Activated gamma-delta T cell treated with Interleukin-2 at 50 U/mL for 16 hours (primary cell): ENCODE results near the gene LRPPRC.
"Not testable (repeated sequence)": the region's sequence is repeated elsewhere in the genome, so short reads cannot be mapped to it uniquely, and the experiment has no call there.

Experiments
- DNase-seq: peaks from one replicate; pipeline ENCODE4 v3.0.0-alpha.2; 2020

The LRPPRC gene

DNA sequence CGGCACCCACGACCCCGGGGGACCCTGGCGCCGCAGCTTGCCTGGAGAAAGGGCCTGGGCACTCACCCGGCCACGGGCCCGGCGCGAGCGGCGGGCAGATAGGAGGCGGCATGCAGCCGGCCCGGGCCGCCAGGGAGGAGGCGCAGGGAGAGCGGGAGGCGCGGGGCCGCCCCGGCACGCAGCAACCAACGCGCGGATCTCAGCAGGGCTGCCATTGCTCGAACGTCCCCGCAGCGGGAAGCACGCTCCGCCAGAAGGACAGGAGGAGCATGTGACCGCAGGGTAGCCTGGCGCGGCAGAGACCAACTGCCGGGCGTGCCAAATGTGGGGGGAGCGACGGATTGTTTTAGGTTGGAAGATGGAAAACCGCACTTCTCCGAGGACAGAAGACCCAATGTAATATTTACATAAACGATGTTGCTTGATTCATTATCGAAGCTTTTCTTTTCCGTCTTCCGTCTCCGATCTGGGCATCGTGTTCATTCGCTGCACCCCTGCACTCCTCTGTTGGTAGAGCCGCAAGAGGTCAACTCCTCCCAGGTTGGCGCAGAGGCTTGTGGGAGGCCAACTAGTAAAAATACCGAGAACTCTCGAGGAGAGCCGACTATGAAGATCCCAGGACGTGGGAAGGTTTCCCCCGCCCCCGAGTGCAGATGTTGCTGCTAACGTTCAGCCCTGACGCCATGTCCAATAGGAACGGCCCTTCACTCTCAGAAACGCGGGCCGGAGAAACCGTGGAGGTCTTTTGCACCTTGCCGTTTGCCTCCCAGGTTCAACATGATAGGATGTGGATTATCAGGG, at the start of gene LRPPRC:
TSS of gene LRPPRC (minus strand) at position 257 of the 801 bp plus-strand sequence. CDS start at position 215, 42 bp downstream.
- DNase-seq, result peak; percentile 88

DNA sequence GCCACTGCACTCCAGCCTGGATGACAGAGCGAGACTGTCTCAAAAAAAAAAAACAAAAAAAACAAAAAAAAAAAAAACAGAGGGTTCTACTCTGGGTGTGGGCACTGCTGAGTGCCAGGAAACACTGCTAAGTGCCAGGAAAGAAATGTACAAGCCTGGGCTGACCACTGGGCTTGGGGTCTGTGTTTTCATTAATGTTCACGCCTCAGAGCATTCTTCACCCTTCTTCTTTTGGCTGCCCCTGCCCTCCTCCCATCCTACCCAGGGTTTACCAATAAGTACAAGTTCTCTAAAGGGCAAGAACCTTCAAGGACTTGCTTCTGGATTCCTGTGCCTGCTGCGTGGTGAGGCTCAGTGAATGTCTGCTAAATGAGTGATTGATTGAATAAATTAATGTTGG, 49.3 kb upstream of the LRPPRC start:
- no peak for DNase-seq

DNA sequence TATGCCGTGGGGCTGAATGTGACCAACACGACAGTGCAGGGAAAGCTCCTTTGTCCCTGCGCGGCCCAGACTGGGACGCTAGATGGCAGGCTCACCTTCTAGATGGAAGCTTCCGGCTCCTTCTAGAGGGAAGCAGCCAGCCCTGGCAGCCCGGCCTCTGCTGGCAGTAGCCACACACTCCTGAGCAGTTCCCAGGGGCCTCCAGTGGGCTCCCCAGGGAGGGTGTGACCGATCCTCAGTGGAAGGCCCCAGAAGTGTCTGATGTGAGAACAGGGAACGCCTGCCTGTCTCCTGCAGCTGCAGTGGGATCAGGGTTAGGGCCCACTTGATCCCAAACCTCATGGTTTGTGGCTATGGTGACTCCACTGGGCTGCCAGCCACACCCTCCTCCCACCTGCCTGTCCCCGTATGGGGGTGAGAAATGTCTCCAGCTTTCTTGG, 48.5 kb upstream of the LRPPRC start:
- peak; percentile 66 for DNase-seq

DNA sequence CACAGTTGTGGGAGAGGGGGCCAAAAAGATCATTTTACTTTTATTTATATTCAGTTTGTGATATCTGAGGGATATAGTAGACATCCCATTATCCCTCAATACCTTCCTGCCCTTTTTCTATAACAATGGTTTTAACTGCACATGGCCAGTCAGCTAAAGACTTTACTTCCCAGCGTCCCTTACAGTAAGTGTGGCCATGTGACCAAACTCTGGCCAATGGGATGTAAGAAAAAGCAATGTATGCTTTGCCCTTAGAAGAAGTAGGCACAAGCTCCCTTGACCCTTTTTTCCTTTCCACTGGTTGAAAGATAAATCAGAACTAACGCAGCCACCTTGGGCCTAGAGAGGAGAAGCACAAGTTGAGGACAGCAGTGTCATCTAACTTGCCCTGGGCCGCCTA, 44.6 kb upstream of the LRPPRC start:
- DNase-seq, result no peak

DNA sequence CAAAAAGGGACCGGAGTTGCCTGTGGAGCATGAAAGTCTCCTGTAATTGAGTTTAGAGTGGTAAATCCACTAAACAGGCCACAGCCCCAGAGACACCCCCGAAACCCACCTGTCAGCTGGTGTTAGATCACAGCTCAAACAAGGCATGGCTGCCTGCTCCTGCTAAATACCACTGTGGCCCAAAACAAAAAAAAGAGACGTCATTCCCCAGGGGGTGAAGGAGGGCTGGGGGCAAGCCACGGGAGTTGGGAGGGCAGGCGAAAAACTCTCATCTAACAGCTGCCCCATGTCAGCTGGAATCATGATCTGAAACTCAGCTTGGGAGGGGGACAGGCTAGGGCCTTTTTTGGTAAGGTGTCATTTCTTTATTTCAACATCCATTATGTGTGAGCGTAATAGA, 42.5 kb upstream of the LRPPRC start:
- DNase-seq, result no peak

DNA sequence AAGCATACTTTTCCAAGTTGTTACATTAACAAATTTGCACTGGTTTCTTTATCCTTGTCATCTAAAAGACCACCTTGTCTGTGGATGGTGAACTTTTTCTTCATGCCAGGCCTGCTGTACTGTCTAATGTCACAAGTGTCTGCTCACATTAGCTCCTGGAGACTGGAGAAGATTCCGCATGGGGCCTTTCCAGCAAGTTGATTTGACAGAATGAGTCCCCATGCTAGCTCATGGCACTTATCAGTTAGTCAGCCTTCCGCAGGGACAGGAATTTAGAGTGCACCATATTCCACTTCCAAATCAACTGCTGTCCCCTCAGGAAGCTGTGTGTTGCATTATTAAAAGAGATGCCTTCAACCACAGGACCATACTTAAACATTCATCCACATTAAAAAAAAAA, 41.4 kb upstream of the LRPPRC start:
- no peak for DNase-seq

DNA sequence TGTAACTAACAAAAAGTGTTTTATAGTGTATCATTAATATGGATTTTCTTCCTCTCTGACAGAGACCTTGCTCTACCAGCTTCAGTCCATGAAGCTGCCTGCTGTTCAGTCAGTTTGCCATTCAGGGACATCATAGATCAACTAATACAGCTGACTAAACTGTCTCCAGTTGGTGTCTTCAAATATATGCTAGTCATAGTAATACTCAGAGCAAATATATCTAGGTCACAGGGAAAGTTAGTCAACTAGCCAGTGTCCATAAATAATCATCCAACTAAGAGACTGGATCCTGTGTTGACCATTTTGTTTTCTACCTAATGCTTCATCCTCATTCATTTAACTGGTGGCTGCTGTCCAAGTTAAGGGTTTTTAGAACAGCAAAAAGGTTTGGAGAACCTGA, 38.2 kb upstream of the LRPPRC start:
- DNase-seq, result no peak

DNA sequence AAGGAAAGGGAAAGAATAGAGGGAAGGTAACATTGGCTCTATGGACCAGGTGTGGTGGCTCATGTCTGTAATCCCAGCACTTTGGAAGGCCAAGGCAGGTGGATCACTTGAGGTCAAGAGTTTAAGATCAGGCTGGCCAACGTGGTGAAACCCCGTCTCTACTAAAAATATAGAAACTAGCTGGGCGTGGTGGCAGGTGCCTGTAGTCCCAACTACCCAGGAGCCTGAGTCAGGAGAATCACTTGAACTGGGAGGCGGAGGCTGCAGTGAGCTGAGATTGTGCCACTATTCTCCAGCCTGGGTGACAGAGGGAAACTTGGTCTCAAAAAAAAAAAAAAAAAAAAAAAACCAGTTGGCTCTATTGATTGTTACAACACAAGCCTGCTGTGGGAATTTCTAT, 31.3 kb upstream of the LRPPRC start:
- DNase-seq, result not testable (repeated sequence)

DNA sequence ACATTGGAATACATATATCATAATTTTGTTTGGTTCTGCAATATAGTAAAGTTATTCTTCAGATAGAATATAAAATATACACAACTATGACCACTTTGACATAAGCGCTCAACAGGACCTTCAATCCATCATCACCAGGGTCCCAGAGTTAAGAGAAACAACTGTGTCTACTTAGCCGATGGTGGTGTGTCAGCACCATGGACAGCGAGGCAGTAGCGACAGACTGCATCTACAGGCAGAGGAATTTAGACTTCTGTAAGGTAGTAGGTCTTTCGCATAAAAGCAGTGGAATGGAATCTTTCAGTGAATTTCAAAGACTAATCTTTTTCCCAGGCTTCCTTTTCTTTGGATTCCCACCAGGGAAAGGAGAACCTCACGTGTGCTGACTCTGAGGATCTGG, 20.5 kb upstream of the LRPPRC start:
- peak; percentile 20 for DNase-seq

DNA sequence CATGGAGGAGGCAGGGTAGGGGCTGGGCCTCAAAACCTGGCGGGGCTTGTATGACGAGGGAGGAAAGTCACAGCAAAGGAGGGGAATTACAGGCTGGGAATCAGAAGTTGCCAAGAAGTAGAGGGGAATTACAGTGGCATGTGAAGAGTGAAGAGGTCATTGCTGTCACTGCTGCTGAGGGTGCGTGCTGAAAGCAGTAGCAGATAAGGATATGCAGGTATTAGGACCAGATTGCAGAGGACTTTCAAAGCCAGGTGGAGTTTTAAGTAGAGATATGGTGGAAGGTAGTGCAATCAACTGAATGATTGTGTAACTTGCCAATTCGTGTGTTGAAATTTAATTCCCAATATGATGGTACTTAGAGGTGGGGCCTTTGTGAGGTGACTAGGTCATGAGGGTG, 19.4 kb upstream of the LRPPRC start:
- no peak for DNase-seq

DNA sequence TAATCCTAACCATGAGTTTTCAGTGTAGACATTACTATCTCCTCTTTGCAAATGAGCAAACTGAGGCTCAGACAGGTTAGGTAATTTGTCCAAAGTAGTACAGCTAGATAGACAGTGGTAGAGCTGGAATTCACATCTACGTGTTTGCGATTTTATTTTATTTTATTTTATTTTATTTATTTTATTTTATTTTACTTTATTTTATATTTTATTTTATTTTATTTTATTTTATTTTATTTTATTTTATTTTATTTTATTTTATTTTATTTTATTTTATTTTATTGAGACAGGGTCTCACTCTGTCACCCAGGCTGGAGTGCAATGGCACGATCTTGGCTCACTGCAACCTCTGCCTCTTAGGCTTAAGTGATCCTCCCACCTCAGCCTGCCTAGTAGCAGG, 17.4 kb upstream of the LRPPRC start:
- not testable (repeated sequence) for DNase-seq

DNA sequence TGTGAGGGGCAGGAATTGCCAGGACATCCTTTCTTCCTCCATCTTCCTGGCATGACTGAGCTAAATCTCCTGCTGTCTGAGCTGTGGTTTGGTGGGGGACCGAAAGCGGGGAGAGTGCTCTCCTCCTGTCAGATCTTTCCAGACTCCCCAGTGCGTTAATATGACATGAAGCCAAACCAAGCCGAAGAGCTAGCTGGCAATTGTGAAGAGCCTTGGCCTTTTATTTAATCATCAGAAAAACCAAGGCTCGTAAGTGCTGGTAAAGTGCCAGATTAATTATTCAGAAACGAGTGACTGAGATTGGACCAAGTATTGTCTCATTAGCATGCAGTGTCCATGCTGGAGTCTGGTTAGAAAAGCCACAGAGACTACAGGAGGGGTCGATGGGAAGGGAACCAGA, 14.5 kb upstream of the LRPPRC start:
- DNase-seq, result no peak

DNA sequence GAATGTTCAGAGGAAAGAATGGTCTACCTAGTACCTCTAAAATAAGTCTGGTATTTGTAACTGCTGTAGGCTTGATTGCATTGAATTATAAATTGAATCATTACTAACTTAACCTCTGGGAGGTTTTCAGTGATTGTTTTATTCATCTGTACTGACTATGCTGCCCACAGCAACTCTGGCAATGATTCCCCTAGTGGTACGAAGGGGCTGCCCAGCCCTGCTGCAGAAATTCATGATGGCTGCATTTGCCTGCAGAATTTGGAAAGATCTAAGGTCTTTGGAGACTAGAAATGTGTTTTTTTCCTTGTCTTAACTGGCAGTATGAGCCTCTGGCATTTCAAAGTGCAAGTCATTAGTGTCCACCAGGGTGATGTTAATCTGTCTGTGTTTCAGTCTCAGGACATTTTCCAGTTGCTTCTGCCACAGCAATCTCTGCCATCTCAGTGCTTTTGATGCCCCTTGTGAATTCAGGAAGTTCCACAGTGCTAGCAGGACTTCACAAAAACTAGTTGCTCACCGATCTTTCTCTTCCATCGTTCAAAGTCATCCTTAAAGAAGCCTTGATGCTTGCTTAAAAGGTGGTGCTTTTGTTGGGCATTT, 13.4 kb upstream of the LRPPRC start:
- no peak for DNase-seq

DNA sequence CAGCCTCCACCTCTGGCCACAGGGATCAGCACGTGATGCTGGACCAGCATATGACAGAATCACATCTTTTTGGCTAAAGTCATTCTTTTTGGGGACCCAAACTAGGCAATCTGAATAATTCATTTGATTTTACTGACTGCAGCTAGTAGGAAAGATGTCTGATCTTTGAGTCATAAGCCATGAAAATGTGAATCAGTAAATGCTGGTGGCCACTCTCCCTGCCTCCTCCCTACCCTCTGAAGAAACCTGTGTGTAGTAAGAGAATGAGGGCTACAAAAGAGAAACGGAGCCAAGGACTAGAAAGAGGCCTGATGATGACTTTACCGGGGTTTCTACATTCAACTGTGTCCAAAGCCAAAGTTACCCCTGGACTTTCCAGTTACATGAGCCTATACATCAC, 10.1 kb upstream of the LRPPRC start:
- no peak for DNase-seq

DNA sequence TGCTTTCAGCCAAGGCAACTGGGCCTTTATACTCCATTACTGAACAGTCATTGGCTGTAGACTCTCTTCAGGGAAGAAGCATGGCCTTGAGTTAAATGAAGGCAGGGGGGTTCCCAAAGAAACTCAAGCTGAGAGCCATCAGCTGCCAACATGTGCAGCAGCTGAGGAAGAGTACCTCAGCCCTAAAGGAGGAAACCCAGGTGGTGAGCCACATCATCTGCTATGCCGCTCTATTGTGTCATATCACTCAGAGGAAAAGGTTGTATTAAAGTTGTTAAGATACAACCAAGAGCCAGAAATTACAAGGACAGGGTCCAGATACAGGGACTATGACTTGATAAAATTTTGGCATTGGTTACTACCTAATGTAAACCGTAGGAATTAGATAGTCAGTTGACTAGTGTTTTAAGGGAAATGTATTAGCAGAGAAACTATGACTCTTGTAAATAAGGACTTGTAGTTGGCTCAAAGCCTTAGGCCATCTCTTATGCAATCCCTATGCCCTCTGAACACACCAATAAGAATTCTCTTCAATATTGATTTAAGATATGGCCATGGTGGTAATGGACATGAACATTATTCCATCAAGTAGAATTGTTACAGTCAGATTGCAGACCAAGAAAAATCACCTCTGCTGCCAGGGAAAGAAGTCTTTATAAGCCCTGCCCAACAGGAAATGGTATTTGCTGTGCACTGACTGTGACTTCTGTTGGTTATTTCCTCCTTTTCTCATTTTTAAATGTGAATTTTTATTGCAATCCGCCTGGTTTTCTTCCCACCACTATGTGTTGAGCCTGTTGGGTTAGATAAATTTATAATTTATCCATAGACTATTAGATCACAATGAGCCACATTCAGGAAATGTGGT, 9.2 kb upstream of the LRPPRC start:
- DNase-seq, result no peak

DNA sequence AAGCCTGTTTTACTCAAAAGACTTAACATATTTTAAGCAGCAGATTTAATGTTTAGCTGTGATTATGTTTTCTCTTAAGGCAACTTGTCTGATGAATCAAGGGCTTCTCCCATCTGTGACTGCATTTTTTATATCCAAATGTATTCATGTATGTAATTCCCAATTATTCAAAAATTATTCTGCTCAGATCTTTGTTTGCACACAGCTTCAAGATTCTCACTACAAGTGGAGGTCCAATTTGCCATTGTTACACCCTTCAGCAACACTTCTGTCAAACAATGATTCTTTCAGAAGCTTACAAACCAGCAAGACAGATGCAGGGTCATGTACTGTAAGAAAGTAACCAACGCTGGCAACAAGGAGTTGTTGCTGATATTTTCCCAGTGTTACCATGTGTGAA, 5.9 kb upstream of the LRPPRC start:
- no peak for DNase-seq

DNA sequence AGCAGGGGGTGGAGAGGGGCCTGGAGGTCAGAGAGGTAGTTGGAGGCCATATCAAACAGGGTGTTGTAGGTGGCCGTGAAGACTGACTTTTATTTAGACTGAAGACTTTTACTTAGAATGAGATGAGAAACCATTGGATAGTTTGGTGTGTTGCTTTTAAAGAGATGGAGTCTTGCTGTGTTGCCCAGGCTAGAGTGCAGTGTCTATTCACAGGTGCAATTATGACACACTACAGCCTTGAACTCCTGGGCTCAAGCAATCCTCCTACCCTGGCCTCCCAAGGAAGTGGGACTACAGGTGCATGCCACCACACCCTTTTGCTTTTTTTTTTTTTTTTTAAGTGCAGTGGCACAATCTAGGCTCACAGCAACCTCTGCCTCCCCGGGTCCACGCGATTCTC, 2.5 kb upstream of the LRPPRC start:
- no peak for DNase-seq

DNA sequence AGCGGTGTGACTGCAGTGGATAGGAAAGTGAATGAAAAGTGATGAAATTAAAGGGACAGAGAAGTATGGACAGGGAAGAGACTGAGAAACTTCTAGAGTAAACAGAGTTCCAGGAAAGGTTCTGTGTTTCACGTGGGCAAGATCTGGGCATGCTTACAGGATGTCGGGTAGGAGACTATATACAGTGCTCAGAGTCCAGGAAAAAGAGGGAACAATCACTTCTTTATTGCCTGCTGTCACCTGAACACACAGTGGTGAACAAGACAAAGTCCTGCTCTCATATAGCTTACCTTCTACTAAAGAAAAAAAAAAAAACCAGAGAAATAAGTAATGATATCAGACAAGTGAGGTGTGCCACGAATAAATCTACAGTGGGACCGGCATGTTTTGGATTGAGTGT, 2.4 kb downstream of the LRPPRC start:
- no peak for DNase-seq

DNA sequence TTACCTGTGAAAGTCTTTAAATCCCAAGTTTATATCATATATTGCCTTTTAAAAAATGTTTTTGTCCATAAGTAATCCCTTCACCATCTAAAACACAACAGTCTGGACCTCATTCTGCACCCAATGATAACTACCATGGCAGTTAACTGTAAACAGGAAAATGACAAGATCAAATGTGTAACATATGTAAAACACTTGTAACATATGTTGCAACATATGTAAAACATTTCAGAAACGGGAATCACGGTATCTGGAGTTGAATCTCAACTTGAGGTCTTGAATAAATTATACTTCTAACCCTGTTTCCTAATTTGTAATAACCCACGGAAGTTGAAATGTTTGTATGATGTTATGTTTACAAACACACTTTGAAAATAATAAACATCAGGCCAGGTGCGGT, 6.2 kb downstream of the LRPPRC start:
- DNase-seq, result no peak

DNA sequence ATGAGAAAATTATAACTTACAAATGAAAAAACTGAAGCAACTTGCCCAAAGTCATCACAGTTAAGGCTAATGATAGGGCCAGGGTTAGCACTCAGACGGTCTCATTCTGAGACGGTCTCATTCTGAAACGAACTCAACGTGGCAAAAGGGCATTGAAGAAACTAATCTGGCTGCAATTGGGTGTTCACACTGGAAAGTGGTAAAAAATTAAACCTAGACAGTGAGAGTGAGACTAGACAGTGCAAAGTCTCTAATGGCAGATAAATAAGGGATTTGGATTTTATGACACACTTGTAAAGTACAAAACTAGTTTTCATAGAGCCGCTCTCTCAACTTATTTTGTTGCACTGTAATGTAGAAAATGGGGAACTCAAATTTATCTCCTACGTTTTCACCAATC, 9.2 kb downstream of the LRPPRC start:
- no peak for DNase-seq

DNA sequence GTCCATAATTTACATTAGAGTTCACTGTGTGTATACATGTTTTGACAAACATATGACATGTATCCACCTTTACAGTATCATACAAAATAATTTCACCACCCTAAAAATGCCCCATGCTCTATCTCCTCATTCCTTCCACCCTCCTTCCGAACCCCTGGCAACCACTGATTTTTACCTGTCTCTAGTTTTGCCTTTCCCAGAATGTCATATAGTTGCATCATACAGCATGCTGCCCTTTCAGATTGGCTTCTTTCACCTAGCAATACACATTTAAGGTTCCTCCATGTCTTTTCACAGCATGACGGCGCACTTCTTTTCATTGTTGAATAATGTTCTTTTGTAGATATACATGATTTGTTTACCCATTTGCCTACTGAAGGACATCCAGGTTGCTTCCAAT, 10.4 kb downstream of the LRPPRC start:
- no peak for DNase-seq

DNA sequence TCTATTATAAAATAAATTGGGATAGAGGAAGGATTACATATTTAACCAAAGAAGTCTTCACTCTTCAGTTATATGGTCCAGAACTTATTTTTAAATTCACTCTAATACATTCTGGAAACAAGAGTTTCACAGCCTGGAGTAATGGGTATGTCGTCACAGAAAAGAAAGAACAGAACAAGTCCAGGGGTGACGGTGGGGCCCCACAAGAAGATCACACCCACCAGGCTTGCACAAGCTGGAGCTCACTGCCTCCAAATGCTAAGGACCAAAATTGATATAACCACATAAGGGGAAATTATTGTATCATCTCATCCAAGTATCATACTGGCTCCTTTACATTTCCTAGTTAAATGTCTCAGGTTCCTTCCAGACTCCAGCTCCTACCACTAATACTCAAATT, 11.3 kb downstream of the LRPPRC start:
- DNase-seq, result no peak

DNA sequence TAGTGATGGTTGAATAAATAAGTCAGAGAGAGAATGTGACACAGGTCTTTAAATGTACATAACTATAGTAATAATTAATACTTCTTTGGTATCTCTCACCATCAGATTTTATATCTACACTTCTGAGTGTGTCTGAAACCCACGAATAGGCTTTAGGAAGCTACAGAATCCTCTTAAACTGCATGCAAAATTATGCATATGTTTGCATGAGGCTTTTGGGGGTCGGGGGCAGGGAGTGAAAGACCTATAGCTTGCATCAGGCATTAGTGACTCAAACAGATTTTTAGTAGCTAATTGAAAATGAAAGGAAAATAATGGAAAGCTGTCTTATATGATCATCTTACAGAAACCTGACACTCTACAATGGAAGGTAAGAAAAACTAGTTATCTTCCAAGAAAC, 14.9 kb downstream of the LRPPRC start:
- no peak for DNase-seq
